Right cardiac atrium (tissue), 5 donors: ENCODE measurements around the gene NDUFA11. TPM values are rescaled to one million over a fixed set of nuclear protein-coding genes. Genes with fewer than 3 reads are reported as not detected.
A peak's percentile ranks its signal among the peaks of the same experiment; 100 is the strongest.

Experiments used
- ATAC-seq, 2 donors: fragments of 200-7000 bp; cut with Tn5 transposase; one replicate each; pipeline versions ENCODE4 v1.8.0 to v1.9.1; 2020; ENCODE audit warnings: moderate library complexity in 2 of 2, mild to moderate bottlenecking in 1 of 2
- DNase-seq, 3 donors: peaks; one replicate each; pipeline ENCODE4 v3.0.0-alpha.2; 2020
- H3K27ac ChIP-seq: one replicate; pipeline ENCODE4 v1.5.1; 2013; ENCODE audit warnings: mild to moderate bottlenecking, low read length, control low read depth, moderate library complexity
- H3K27me3 ChIP-seq: one replicate; pipeline ENCODE4 v1.6.1; 2013; ENCODE audit not compliant: control insufficient read depth, insufficient read depth
- H3K4me1 ChIP-seq: one replicate; pipeline ENCODE4 v1.6.1; 2013; ENCODE audit warnings: low read length; ENCODE audit not compliant: control insufficient read depth, insufficient read depth
- H3K4me3 ChIP-seq: one replicate; pipeline ENCODE4 v1.5.1; 2013; ENCODE audit warnings: low read length, control low read depth
- H3K9me3 ChIP-seq: one replicate; pipeline ENCODE4 v1.6.1; 2013; ENCODE audit warnings: low read length; ENCODE audit not compliant: control insufficient read depth
- WGBS: extraction: QIAGEN DNeasy Blood & Tissue Kit; methylation state at CpG from one replicate; pipeline ENCODE4 v1.1.7; 2013; 5-methylcytosine and 5-hydroxymethylcytosine counted together
- intact Hi-C, 4 donors: fragments of 100-400 bp; cut with DNase I; formaldehyde crosslinking; loops; one replicate each; pipeline versions ENCODE4 v1.11.0 to v1.14.0; 2022 to 2023
- polyA plus RNA-seq: library from polyadenylated mRNA; stranded (reverse); fragments of 200-250 nt; gene quantifications from one replicate; pipeline ENCODE4 v1.2.3, GENCODE V29; 2013
- total RNA-seq, 4 donors: library from RNA; stranded (reverse); fragmentation: NEBNext Ultra II Directional; extraction: Animal tissue kit (Norgen Biotek cat#: 25700); gene quantifications; one replicate each; pipeline ENCODE4 v1.2.1, GENCODE V29; 2021
- donor health status: healthy with polysubstance abuse.
- donor health status: DM: no; HTN: yes; CAD: no.
- donor health status: DM: no; HTN: no; CAD: no.
- donor health status: DM: no; HTN: yes; CAD: no; lungs with severe emphysema.
- donor health status: DM: yes; HTN: yes; CAD: no.

Gene NDUFA11
- total and polyA plus RNA-seq, 5 donors = 515 to 1,214 (median 646) TPM

DNA sequence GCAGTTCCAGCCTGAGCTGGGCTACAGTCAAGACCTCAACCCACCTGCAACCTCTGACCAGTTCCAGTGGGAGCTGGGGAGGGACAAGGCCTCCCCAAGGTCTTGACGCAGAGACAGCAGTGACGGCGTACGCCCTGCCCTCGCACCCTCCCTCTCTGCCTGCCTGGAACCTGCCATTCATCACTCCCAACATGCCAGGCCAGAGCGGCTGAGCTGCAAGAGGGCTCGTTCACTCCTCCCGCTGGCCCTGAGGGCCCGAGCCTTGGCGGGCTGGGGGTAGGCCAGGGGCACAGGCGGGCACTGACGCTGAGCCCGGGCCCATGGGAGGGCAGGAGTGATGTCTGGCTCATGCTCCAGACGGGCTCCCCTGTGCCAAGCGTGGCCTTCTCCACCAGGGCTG lies 8.2 kb downstream of the NDUFA11 start:
- WGBS = 62% methylated on average over 15 of the region's 15 CpGs
- Histone ChIP-seq H3K27me3 (no peaks in the 10 kb centered on the region), H3K4me3 (no peak overlapping the region), H3K27ac (peak overlapping the region; percentile 72), H3K4me1 (peaks cover 6% of the 10 kb centered on the region), H3K9me3 (no peaks in the 10 kb centered on the region)
- intact Hi-C loops = loop anchor here in 2 of 4 donors (5.0 to 10.0 kb wide), 2 partner anchors 77 to 91 kb away; partner anchors contain the start of gene NRTN (in 1 of the 2)
- DNase-seq (peak in 2 of 3 donors; percentile 61 to 63), ATAC-seq (peak; percentile 7 to 19)

DNA sequence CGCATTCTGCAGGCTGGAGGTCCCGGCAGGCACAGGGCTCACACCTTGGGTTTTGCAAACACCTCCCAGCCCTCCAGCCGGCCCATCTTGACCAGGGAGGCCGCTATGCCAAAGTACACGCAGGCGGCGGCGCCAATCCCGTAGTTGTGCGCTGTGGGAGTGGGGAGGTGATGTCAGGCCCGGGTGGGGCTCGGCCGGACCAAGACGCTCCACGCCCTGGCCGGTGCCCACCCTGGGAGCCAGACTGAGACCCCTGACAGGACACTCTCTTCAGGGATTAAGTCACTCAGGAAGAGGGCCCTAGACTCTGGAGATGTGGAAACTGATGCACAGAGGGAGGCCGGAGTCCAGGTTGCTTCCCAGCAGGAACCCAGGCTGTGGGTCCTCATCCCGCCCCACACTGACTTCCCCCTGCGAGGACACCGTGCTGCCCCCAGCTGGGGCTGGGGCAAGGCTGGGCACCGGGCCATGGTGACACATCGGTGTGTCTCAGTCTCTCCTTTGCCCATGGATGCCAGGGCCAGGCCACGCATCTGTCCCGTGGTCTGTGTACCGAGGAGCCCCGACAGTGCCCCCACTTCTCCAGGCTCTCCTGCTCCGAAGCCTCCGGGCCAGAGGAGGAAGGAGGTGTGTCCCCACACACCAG lies 8.8 kb downstream of the NDUFA11 start:
- Histone ChIP-seq H3K9me3 (no peaks in the 10 kb centered on the region), H3K4me1 (peaks cover 6% of the 10 kb centered on the region), H3K27me3 (no peaks in the 10 kb centered on the region), H3K4me3 (no peak overlapping the region), H3K27ac (peak overlapping the region; percentile 72)
- intact Hi-C loops = loop anchor here in 3 of 4 donors (5.0 to 10.0 kb wide), 4 partner anchors 77 to 93 kb away; partner anchors contain the start of gene NRTN (in 2 of the 3)
- DNase-seq (peak in 2 of 3 donors; percentile 69 to 75), ATAC-seq (peak; percentile 1 to 17)
- WGBS = 55% methylated on average over 28 of the region's 28 CpGs

DNA sequence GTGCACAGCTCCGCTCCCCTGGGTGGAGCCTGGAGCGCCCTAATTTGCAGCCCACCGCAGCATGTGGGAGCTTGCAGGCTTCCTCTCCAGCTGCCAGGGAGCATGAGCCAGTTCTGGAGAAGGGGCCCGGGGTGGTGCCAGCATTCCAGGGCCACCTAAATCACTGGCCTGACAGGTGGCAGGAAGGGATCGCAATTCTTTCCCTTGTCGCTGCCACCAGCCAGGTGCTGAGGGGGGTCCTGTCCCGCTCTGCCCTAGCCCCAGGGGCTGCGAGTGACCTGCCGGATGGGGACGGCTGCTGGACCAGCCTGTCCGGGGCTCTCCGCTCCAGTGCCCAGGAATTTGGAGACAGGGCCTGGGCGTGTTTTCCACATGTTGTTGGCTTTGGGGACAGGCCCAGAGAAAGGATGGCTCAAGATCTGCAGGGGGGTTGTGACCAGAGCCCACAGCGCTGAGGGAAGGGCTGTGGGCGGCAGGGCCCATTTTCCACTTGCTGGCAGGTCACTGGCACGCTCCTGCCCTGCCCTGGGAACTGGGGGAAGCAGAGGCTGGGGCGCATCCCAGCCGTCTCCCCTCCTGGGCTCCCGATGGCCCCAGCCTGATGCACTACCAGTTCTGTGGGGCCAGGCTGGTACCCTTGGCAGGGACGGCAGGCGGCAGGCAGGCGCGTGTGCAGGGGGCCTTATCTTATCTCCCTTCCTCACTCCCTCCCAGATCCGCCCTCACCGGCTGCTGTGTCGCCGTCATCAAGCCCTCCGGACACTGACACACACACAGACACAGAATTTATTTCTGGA lies 9.5 kb downstream of the NDUFA11 start:
- Histone ChIP-seq H3K4me1 (peaks cover 6% of the 10 kb centered on the region), H3K27me3 (no peaks in the 10 kb centered on the region), H3K27ac (peak overlapping the region; percentile 88), H3K9me3 (no peaks in the 10 kb centered on the region), H3K4me3 (no peak overlapping the region)
- WGBS = 40% methylated on average over 28 of the region's 28 CpGs
- intact Hi-C loops = loop anchor here (2.0 to 10.0 kb wide), 4 partner anchors 87 to 92 kb away; partner anchors contain the start of gene NRTN (in 3 of the 4)
- peak; percentile 77 to 89 (median 87) for DNase-seq
- ATAC-seq = peak; percentile 78 to 80

GRCh38 chr19:5893296-5893903 lies 10.2 kb downstream of the NDUFA11 start:
- peak in 1 of 3 donors; percentile 50 for DNase-seq
- no peaks in the 10 kb centered on the region for H3K9me3 ChIP-seq
- ATAC-seq = peak in 1 of 2 donors; percentile 7
- no peak overlapping the region for H3K4me3 ChIP-seq
- H3K27ac ChIP-seq = peak overlapping the region; percentile 88
- no peaks in the 10 kb centered on the region for H3K27me3 ChIP-seq
- intact Hi-C loops = loop anchor here (2.0 to 10.0 kb wide), 4 partner anchors 86 to 91 kb away; partner anchors contain the start of gene NRTN (in 3 of the 4)
- 55% methylated on average over 13 of the region's 13 CpGs for WGBS
- peaks cover 6% of the 10 kb centered on the region for H3K4me1 ChIP-seq

DNA sequence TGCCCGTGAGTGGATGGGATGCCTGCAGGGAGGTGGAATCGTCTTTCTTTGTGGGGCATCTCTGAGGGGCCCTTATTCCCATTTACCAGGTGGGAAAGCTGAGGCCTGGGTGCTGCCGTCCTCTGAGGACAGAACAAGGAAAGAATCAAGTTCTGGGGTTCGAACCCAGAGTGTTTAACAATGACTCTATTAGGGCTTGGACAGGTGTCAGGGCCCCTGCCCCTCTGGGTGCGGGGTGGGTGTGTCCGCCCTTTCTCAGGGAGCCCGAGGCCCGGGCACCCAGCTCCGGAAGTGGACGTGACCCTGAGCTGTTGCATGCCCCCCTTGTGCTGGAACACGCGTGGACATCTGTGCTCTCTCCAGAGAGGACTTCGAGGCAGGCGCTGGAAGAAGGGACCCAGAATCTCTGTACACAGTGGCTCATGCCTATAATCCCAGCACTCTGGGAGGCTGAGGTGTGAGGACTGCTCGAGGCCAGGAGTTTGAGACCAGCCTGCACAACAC lies 10.8 kb downstream of the NDUFA11 start:
- WGBS = 57% methylated on average over 15 of the region's 15 CpGs
- Histone ChIP-seq H3K27me3 (no peaks in the 10 kb centered on the region), H3K4me3 (no peak overlapping the region), H3K27ac (peak overlapping the region; percentile 88), H3K4me1 (peaks cover 6% of the 10 kb centered on the region), H3K9me3 (no peaks in the 10 kb centered on the region)
- peak in 2 of 3 donors; percentile 55 to 67 for DNase-seq
- no peak for ATAC-seq
- intact Hi-C loops = loop anchor here (2.0 to 10.0 kb wide), 4 partner anchors 86 to 91 kb away; partner anchors contain the start of gene NRTN (in 3 of the 4)

- Histone ChIP-seq H3K27me3 (no peaks in the 10 kb centered on the region), H3K27ac (peak overlapping the region; percentile 22), H3K4me3 (no peak overlapping the region), H3K9me3 (no peaks in the 10 kb centered on the region), H3K4me1 (peaks cover 6% of the 10 kb centered on the region)
- peak in 2 of 3 donors; percentile 83 for DNase-seq
- intact Hi-C loops = loop anchor here (2.0 to 10.0 kb wide), 4 partner anchors 85 to 90 kb away; partner anchors contain the start of gene NRTN (in 3 of the 4)
- peak; percentile 39 to 44 for ATAC-seq
- WGBS = 6% methylated on average over 48 of the region's 48 CpGs
Measured at GRCh38 chr19:5891938-5892771, 11.4 kb downstream of the NDUFA11 start.

DNA sequence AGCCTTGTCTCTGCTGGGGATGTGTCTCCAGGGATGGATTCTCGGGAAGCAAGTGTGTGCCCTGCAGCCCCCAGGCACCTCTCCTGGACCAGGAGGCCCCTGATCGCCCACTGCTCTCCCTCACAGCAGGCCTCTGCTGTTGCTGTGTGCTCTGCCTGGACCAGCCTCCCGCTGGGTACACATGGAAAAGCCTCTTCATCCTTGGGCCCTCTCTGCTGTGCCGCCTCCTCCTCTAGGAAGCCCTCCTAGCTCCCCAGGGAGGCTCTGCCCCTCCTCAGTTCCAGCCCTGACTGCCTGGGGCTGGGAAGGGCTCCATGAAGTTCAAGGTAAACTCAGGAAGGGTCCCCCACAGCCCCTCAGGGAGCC lies 12.0 kb downstream of the NDUFA11 start:
- intact Hi-C loops = loop anchor here in 3 of 4 donors (5.0 to 10.0 kb wide), 3 partner anchors 84 to 89 kb away; partner anchors contain the start of gene NRTN (in 2 of the 3)
- no peaks in the 10 kb centered on the region for H3K9me3 ChIP-seq
- H3K27ac ChIP-seq = no peak overlapping the region
- ATAC-seq (no peak), DNase-seq (no peak)
- 56% methylated on average over 4 of the region's 4 CpGs for WGBS
- no peaks in the 10 kb centered on the region for H3K27me3 ChIP-seq
- no peak overlapping the region for H3K4me3 ChIP-seq
- H3K4me1 ChIP-seq = peaks cover 6% of the 10 kb centered on the region

DNA sequence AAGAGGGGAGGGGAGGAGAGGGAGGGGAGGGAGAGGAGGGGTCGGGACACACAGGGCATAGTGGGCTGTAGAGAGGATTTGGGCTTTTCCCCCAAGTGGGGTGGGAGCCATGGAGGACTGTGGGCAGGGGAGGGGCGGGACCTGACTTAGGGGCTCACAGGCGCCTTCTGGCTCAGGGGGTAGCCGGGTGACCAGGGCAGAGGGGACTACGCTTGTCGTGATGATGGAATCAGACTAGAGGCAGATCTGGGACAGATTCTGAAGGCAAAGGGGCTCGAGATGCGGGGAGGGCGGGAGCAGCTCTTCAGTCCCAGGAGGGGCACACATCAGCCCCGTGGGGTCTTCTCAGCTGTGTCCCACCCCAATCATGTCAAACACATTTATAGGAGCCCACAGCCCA lies 13.5 kb downstream of the NDUFA11 start:
- Histone ChIP-seq H3K4me3 (no peak overlapping the region), H3K27ac (no peak overlapping the region), H3K9me3 (no peaks in the 10 kb centered on the region), H3K4me1 (peaks cover 6% of the 10 kb centered on the region), H3K27me3 (no peaks in the 10 kb centered on the region)
- no peak for ATAC-seq
- 46% methylated on average over 10 of the region's 10 CpGs for WGBS
- intact Hi-C loops = loop anchor here in 3 of 4 donors (5.0 to 10.0 kb wide), 3 partner anchors 83 to 88 kb away; partner anchors contain the start of gene NRTN (in 2 of the 3)
- DNase-seq = peak in 1 of 3 donors; percentile 48

- DNase-seq (no peak), ATAC-seq (no peak)
- no peak overlapping the region for H3K27ac ChIP-seq
- peaks cover 6% of the 10 kb centered on the region for H3K4me1 ChIP-seq
- no peaks in the 10 kb centered on the region for H3K27me3 ChIP-seq
- H3K9me3 ChIP-seq = no peaks in the 10 kb centered on the region
- H3K4me3 ChIP-seq = no peak overlapping the region
- 50% methylated on average over 17 of the region's 17 CpGs for WGBS
- intact Hi-C loops = loop anchor here in 2 of 4 donors (10.0 kb wide), 1 partner anchor 65 kb away; no protein-coding TSS in a partner anchor
Measured at GRCh38 chr19:5889288-5889971, 14.2 kb downstream of the NDUFA11 start.
